Smooth muscle cell of the umbilical artery (primary cell): ENCODE measurements around the gene SIGMAR1. TPM values are rescaled to one million over a fixed set of nuclear protein-coding genes. Genes with fewer than 3 reads are reported as not detected.

Source experiments
- total RNA-seq: library from RNA; depleted of rRNA; stranded (reverse); fragments of >200 nt; gene quantifications from 2 replicates; pipeline ENCODE4 v1.2.3, GENCODE V29; 2014

The SIGMAR1 gene
- 84.9 and 103 TPM in 2 replicates for total RNA-seq

DNA sequence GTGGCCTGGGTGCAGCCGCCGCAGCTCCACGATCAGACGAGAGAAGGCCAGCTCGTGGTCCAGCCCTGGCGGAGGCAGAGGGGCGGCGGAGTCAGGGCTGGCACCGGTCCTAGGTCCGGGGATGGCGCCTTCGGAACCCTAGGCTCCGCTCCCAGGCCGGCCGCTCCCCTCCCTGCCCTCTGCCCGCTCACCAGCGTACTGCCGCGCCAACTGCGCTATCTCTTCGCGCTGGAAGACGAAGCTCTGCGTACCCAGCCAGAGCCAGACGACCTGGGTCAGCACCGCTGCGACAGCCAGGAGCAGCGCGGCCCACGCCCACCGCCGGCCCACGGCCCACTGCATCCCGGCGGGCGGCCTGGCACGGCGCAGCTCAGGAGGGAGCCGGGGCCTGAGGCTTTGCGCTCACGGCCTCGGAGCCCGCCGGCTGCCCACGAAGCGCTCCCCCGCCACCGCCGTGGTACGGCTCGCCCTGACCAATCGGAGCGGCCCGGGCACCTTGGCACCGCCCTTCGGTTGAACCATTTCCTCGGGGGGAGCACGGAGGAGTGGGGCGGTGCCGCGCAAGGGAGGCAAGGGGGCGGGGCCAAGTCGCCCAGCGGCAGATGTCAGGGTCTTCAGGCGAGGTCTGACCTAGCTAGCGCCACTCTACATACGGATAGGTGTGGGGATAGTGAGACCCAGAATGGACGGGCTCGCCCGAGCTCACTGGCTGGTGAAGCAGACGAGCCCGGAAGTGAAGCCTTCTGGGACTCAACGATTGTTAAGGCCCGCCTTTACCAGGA, at the start of gene SIGMAR1:
Gene SIGMAR1, minus strand, starts transcription at position 432 of the 782 bp plus-strand sequence. Its CDS starts 90 bp downstream, at position 342.

DNA sequence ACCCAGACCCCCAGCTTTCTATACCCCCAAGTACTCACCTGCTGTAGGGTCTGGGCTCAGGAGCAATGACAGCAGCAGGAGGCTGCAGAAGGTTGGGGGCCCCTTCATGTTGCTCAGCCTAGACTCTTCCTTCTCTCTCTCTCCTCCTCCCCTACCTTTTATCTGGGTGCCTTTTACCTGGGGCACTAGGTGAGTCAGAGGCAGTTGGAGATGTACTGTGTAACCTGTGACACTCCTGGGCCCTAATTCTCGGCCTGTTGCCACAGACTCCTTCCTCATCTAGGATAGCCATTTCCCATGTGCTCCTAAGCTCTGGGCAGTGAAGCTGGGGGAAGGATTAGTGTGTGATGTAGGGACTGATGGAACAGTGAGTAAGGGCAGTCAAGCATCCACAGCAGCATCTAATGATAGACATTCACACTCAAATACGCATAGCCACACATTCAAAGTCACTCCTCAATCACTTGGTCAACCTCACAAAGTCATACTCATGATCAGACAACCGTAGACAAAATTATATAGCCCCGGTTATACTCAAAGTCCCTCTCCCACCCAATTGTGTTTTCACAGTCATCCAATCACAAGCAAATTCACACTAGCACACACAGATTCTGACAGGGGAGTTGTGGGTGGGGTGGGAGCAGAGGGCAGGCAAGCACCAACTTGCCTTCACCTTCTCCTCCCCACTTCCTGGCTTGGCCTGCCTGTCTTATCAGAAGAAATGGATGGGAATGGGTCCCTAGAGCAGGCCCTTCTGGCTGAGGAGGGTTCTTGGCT, 25.1 kb upstream of the SIGMAR1 start, which contains the start of gene CCL27:
Gene CCL27, minus strand, starts transcription at position 132 of the 777 bp plus-strand sequence. Its CDS starts 24 bp downstream, at position 108.

GRCh38 chr9:34651876-34652601, 14.5 kb upstream of the SIGMAR1 start, which contains the start of gene IL11RA:
TSS of gene IL11RA (plus strand) at chr9:34652185. CDS start at chr9:34655218, 3,033 bp downstream.

DNA sequence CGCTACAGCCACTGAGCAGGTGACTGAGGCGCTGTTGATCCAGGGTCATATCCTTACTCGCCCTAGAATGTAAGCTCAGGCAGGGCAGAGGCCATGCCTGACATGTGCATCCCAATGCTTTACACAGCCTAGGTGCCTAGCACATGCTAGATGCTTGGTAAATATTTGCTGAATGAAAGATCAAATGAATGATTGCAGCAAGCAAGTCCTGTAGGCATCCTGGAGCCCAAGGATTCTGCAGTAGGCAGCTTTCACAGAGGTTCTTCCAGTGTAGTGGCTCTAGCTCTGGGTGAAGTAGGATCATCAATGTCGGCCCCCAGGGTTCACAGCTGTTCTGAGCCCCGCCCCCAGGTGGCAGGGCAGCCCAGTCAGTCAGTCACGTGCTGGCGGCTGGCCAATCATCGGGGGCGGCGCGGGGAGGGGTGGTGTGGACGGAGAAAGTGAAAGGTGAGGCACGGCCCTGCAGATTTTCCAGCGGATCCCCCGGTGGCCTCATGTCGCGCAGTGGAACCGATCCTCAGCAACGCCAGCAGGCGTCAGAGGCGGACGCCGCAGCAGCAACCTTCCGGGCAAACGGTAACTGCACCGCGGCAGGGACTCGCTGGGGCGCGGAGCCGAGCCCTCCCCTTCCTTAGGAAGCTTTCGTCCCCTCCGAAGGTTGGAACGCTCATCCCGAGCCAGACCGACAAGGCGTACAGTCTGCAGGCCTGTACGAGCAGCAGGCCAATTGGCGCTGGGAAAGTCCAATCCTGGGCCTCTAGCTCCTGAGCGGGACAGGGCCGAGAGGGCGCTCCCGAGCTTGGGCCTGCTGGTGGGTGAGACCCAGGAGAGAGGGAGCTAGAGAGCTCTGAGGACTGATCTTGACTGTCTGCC, 8.9 kb upstream of the SIGMAR1 start, which contains the start of gene GALT:
Gene GALT, plus strand, starts transcription at position 465 of the 873 bp plus-strand sequence. Its CDS starts 30 bp downstream, at position 495.

GRCh38 chr9:34628656-34629490, 8.7 kb downstream of the SIGMAR1 start, which contains the start of gene ARID3C:
TSS of gene ARID3C (minus strand) at chr9:34629066. CDS start at chr9:34628014, 1,052 bp downstream.

GRCh38 chr9:34620061-34620994, 17.3 kb downstream of the SIGMAR1 start, which contains the start of gene DCTN3:
TSS of gene DCTN3 (minus strand) at chr9:34620495. CDS start at chr9:34620464, 31 bp downstream.

GRCh38 chr9:34611811-34612787, 25.5 kb downstream of the SIGMAR1 start, which contains the start of gene RPP25L:
TSS of gene RPP25L (minus strand) at chr9:34612097. CDS start at chr9:34611296, 801 bp downstream.

GRCh38 chr9:34589636-34590380, 47.8 kb downstream of the SIGMAR1 start, which contains the start of gene CNTFR:
TSS of gene CNTFR (minus strand) at chr9:34589724. CDS start at chr9:34568981, 20,743 bp downstream.

Other genes with a start within 250 kb of the SIGMAR1 start
- 11.6 and 20.6 TPM in 2 replicates for gene FAM219A, start 179.2 kb downstream of the SIGMAR1 start, total RNA-seq
- not detected in 2 replicates for gene DNAI1, start 179.0 kb downstream of the SIGMAR1 start, total RNA-seq
- not detected in 2 replicates for gene ENHO, start 114.8 kb downstream of the SIGMAR1 start, total RNA-seq
- not detected in 2 replicates for gene CNTFR, start 48.1 kb downstream of the SIGMAR1 start, total RNA-seq
- 13.0 and 19.0 TPM in 2 replicates for gene RPP25L, start 25.7 kb downstream of the SIGMAR1 start, total RNA-seq
- gene DCTN3, start 17.3 kb downstream of the SIGMAR1 start, total RNA-seq = 71.5 and 74.2 TPM in 2 replicates
- gene ARID3C, start 8.7 kb downstream of the SIGMAR1 start, total RNA-seq = 0.18 TPM in 1 of 2 replicates, not detected in the other
- 19.7 and 30.9 TPM in 2 replicates for gene GALT, start 8.9 kb upstream of the SIGMAR1 start, total RNA-seq
- 9.0 and 27.0 TPM in 2 replicates for gene IL11RA, start 14.4 kb upstream of the SIGMAR1 start, total RNA-seq
- gene CCL27, start 24.9 kb upstream of the SIGMAR1 start, total RNA-seq = 0.14 and 0.59 TPM in 2 replicates
- not detected in 2 replicates for gene CCL19, start 53.5 kb upstream of the SIGMAR1 start, total RNA-seq
- not detected in 2 replicates for gene CCL21, start 72.3 kb upstream of the SIGMAR1 start, total RNA-seq